Subcutaneous abdominal adipose tissue (tissue), 5 donors: ENCODE data around the gene ARHGEF26.

Experiments used
- H3K27ac ChIP-seq: one replicate; pipeline ENCODE4 v1.7.0; 2013; ENCODE audit warnings: low read depth, mild to moderate bottlenecking, inconsistent platforms, low read length, moderate library complexity
- H3K27me3 ChIP-seq, 5 donors: one replicate each; pipeline ENCODE4 v1.7.0; 2013; ENCODE audit warnings: low read length in 5 of 5, inconsistent platforms in 1 of 5; ENCODE audit not compliant: control insufficient read depth in 5 of 5, insufficient read depth in 4 of 5
- H3K36me3 ChIP-seq, 5 donors: one replicate each; pipeline ENCODE4 v1.7.0; 2013; ENCODE audit warnings: low read length in 5 of 5; ENCODE audit not compliant: control insufficient read depth in 5 of 5, insufficient read depth in 5 of 5
- H3K4me1 ChIP-seq, 5 donors: one replicate each; pipeline ENCODE4 v1.7.0; 2013; ENCODE audit warnings: low read length in 5 of 5, mild to moderate bottlenecking in 3 of 5, moderate library complexity in 1 of 5; ENCODE audit not compliant: control insufficient read depth in 5 of 5, insufficient read depth in 5 of 5
- H3K4me3 ChIP-seq, 5 donors: one replicate each; pipeline ENCODE4 v1.7.0; 2013; ENCODE audit warnings: low read length in 5 of 5, low read depth in 1 of 5
- H3K9ac ChIP-seq, 5 donors: one replicate each; pipeline ENCODE4 v1.7.0; 2013; ENCODE audit warnings: low read length in 5 of 5, mild to moderate bottlenecking in 4 of 5, moderate library complexity in 3 of 5
- H3K9me3 ChIP-seq, 5 donors: one replicate each; pipeline ENCODE4 v1.7.0; 2013; ENCODE audit warnings: low read length in 5 of 5; ENCODE audit not compliant: control insufficient read depth in 5 of 5
- donor health status: healthy.
- donor health status: healthy.
- donor health status: healthy.
- donor health status: healthy.
- donor health status: healthy.

The ARHGEF26 gene

GRCh38 chr3:154217671-154218070 lies 96.5 kb downstream of the ARHGEF26 start:
- no peaks in the 10 kb centered on the region for H3K4me1 ChIP-seq
- H3K4me3 ChIP-seq, result no peak overlapping the region
- no peak overlapping the region for H3K9ac ChIP-seq
- no peaks in the 10 kb centered on the region for H3K9me3 ChIP-seq
- no peaks in the 10 kb centered on the region for H3K27me3 ChIP-seq
- no peak overlapping the region for H3K27ac ChIP-seq
- H3K36me3 ChIP-seq, result peaks cover 0 to 17% (median 0%) of the 10 kb centered on the region in 5 donors

- Histone ChIP-seq H3K27me3 (no peaks in the 10 kb centered on the region), H3K4me1 (no peaks in the 10 kb centered on the region), H3K27ac (no peak overlapping the region), H3K4me3 (no peak overlapping the region), H3K9ac (no peak overlapping the region), H3K36me3 (peaks cover 0 to 20% (median 0%) of the 10 kb centered on the region in 5 donors), H3K9me3 (no peaks in the 10 kb centered on the region)
Measured at GRCh38 chr3:154218728-154219127, 97.5 kb downstream of the ARHGEF26 start.

GRCh38 chr3:154220462-154220861 lies 99.3 kb downstream of the ARHGEF26 start:
- Histone ChIP-seq H3K36me3 (peaks cover 0 to 17% (median 0%) of the 10 kb centered on the region in 5 donors), H3K27ac (no peak overlapping the region), H3K9ac (no peak overlapping the region), H3K4me1 (peaks cover 0 to 5% (median 0%) of the 10 kb centered on the region in 5 donors), H3K9me3 (no peaks in the 10 kb centered on the region), H3K4me3 (no peak overlapping the region), H3K27me3 (no peaks in the 10 kb centered on the region)

GRCh38 chr3:154223519-154223918 lies 102.3 kb downstream of the ARHGEF26 start:
- Histone ChIP-seq H3K9me3 (no peaks in the 10 kb centered on the region), H3K36me3 (peaks cover 0 to 17% (median 0%) of the 10 kb centered on the region in 5 donors), H3K27ac (no peak overlapping the region), H3K27me3 (no peaks in the 10 kb centered on the region), H3K4me3 (no peak overlapping the region), H3K4me1 (peaks cover 0 to 5% (median 0%) of the 10 kb centered on the region in 5 donors), H3K9ac (no peak overlapping the region)

- H3K9ac ChIP-seq, result no peak overlapping the region
- H3K9me3 ChIP-seq, result no peaks in the 10 kb centered on the region
- H3K4me3 ChIP-seq, result no peak overlapping the region
- H3K36me3 ChIP-seq, result peaks cover 0 to 12% (median 0%) of the 10 kb centered on the region in 5 donors
- H3K27ac ChIP-seq, result no peak overlapping the region
- H3K4me1 ChIP-seq, result peaks cover 0 to 9% (median 0%) of the 10 kb centered on the region in 5 donors
- no peaks in the 10 kb centered on the region for H3K27me3 ChIP-seq
Measured at GRCh38 chr3:154224366-154224765, 103.2 kb downstream of the ARHGEF26 start.

GRCh38 chr3:154224866-154225265 lies 103.7 kb downstream of the ARHGEF26 start:
- no peak overlapping the region for H3K4me3 ChIP-seq
- peaks cover 0 to 14% (median 0%) of the 10 kb centered on the region in 5 donors for H3K4me1 ChIP-seq
- H3K9me3 ChIP-seq, result no peaks in the 10 kb centered on the region
- H3K36me3 ChIP-seq, result peaks cover 0 to 12% (median 0%) of the 10 kb centered on the region in 5 donors
- H3K27ac ChIP-seq, result no peak overlapping the region
- H3K9ac ChIP-seq, result no peak overlapping the region
- no peaks in the 10 kb centered on the region for H3K27me3 ChIP-seq

GRCh38 chr3:154225536-154225935 lies 104.3 kb downstream of the ARHGEF26 start:
- no peak overlapping the region for H3K27ac ChIP-seq
- peaks cover 0 to 12% (median 0%) of the 10 kb centered on the region in 5 donors for H3K36me3 ChIP-seq
- H3K9ac ChIP-seq, result no peak overlapping the region
- no peaks in the 10 kb centered on the region for H3K9me3 ChIP-seq
- no peaks in the 10 kb centered on the region for H3K27me3 ChIP-seq
- H3K4me3 ChIP-seq, result no peak overlapping the region
- H3K4me1 ChIP-seq, result peaks cover 0 to 16% (median 0%) of the 10 kb centered on the region in 5 donors

GRCh38 chr3:154227531-154227930 lies 106.3 kb downstream of the ARHGEF26 start:
- Histone ChIP-seq H3K4me3 (no peak overlapping the region), H3K27ac (no peak overlapping the region), H3K36me3 (peaks cover 0 to 12% (median 0%) of the 10 kb centered on the region in 5 donors)

GRCh38 chr3:154228561-154229216 lies 107.5 kb downstream of the ARHGEF26 start:
- Histone ChIP-seq H3K4me1 (peaks cover 0 to 23% (median 0%) of the 10 kb centered on the region in 5 donors), H3K27me3 (no peaks in the 10 kb centered on the region), H3K9me3 (no peaks in the 10 kb centered on the region), H3K9ac (no peak overlapping the region), H3K36me3 (peaks cover 0 to 9% (median 0%) of the 10 kb centered on the region in 5 donors), H3K27ac (no peak overlapping the region), H3K4me3 (no peak overlapping the region)

More at GRCh38 chr3:154227531-154227930, 106.3 kb downstream of the ARHGEF26 start:
- Histone ChIP-seq H3K4me1 (peaks cover 0 to 23% (median 0%) of the 10 kb centered on the region in 5 donors), H3K9ac (no peak overlapping the region), H3K9me3 (no peaks in the 10 kb centered on the region), H3K27me3 (no peaks in the 10 kb centered on the region)

GRCh38 chr3:154229217-154229590 lies 108.0 kb downstream of the ARHGEF26 start:
- H3K4me1 ChIP-seq, result peaks cover 0 to 23% (median 0%) of the 10 kb centered on the region in 5 donors
- peaks cover 0 to 9% (median 0%) of the 10 kb centered on the region in 5 donors for H3K36me3 ChIP-seq
- H3K9ac ChIP-seq, result no peak overlapping the region
- H3K9me3 ChIP-seq, result no peaks in the 10 kb centered on the region
- no peak overlapping the region for H3K4me3 ChIP-seq
- H3K27me3 ChIP-seq, result no peaks in the 10 kb centered on the region
- no peak overlapping the region for H3K27ac ChIP-seq
